Measurements from ENCODE around the gene CDKL2. TPM values are rescaled to one million over a fixed set of nuclear protein-coding genes. Genes with fewer than 3 reads are reported as not detected.

The CDKL2 gene
- total and polyA plus RNA-seq, 9 of the 15 experiments (the other 6 are each of a cell fraction or from before 2014, with no cell fraction given) = 0.01 to 0.16 TPM; not detected in 7

DNA sequence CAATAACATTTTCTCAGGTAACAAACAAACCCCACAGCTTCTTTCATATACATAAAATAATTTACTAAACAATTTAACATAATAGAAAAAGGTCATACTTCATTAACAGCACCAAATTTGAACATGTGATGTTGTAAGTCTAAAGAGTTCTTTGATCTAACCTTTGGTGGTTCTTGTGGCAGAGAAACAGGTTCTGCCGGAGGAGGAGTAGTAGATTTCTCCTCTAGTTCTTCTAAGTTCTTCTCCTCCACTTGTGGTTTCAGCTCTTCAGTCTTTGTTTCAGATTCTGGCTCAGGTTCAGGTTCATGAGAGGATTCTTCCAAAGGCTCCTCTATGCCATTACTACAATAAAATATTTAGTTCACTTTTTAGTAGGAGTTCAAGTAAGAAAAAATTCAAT lies 24.6 kb upstream of the CDKL2 start:
- peaks cover 47% of the 10 kb centered on the region for H3K79me2 ChIP-seq (ENCODE audit: control insufficient read depth, insufficient read depth, low read length)
- 100% methylated on average over 1 of the region's 1 CpG for WGBS (ENCODE audit: insufficient coverage, low coverage, missing lambda C conversion rate)
- in situ Hi-C loops (cut with MboI) = no loop called here
- peaks cover 5% of the 10 kb centered on the region; the same call in 1 of the 2 replicates for H4K20me1 ChIP-seq (replicated peaks; ENCODE audit: control insufficient read depth, insufficient read depth, low read length)
- H3K9me3 ChIP-seq (replicated peaks; ENCODE audit: control insufficient read depth, insufficient read depth, low read depth, low read length) = no peaks in the 10 kb centered on the region
- no peak overlapping the region for H3K4me2 ChIP-seq (ENCODE audit: insufficient read depth, low read length)
- no peaks in the 10 kb centered on the region for H3K9me1 ChIP-seq (ENCODE audit: control insufficient read depth, insufficient read depth, low read length)
- no peak overlapping the region for H3K9ac ChIP-seq (ENCODE audit: insufficient read depth in 1 of 2, low read depth in 2 of 2, low read length in 2 of 2)
- no TSS peak for BruUV-seq (replicated peaks)
- no peaks in the 10 kb centered on the region for H3K4me1 ChIP-seq (replicated peaks in 1 of 2; ENCODE audit: control insufficient read depth in 2 of 2, insufficient read depth in 2 of 2, low read length in 2 of 2)
- H3K27me3 ChIP-seq (ENCODE audit: control insufficient read depth in 2 of 2, insufficient read depth in 2 of 2, low read length in 2 of 2) = no peaks in the 10 kb centered on the region
- ATAC-seq = no peak
- CTCF ChIA-PET (ENCODE audit: low intra/inter-chr PET ratio) = no interaction called here
- H3K36me3 ChIP-seq (ENCODE audit: control insufficient read depth, insufficient read depth, low read length) = peaks cover 93% of the 10 kb centered on the region
- POLR2A ChIA-PET = interaction anchor here (0.6 to 1.4 kb wide), 3 partner anchors 11 to 69 kb away, joined by 3 to 6 read pairs (median 6); partner anchors contain the start of gene USO1
- no peak overlapping the region for H3K27ac ChIP-seq (ENCODE audit: extremely low read depth, low read depth, low read length)
- intact Hi-C loops (cut with micrococcal nuclease) = loop anchor here (1.0 kb wide), 1 partner anchor 193 kb away; no protein-coding TSS in a partner anchor
- H3K4me3 ChIP-seq = no peak overlapping the region
- no peak for DNase-seq (ENCODE audit: extremely low read depth in 1 of 4, low spot score in 3 of 4)
- FAIRE-seq = no peak
- no peak overlapping the region for H2AFZ ChIP-seq (ENCODE audit: low read depth, low read length)
- TF ChIP-seq SMARCB1 (IDR thresholded peaks at IDR 0.05; ENCODE audit: insufficient read length, low read depth) (no peak), TSC22D4 (tag; IDR thresholded peaks at IDR 0.05) (no peak), ZNF57 (CRISPR knock-in tag; IDR thresholded peaks at IDR 0.05) (no peak), ZEB2 (IDR thresholded peaks at IDR 0.05) (no peak), ZBTB11 (CRISPR knock-in tag; IDR thresholded peaks at IDR 0.05) (no peak), SRSF3 (IDR thresholded peaks at IDR 0.05; ENCODE audit: insufficient read depth, low read length) (no peak), JUN (IDR thresholded peaks at IDR 0.05; ENCODE audit: borderline replicate concordance, low read depth, low read length) (no peak), JUN (CRISPR knock-in tag; IDR thresholded peaks at IDR 0.05; ENCODE audit: borderline replicate concordance) (no peak), BCLAF1 (IDR thresholded peaks at IDR 0.05; ENCODE audit: borderline replicate concordance in 1 of 2, control insufficient read depth in 1 of 2, low read depth in 2 of 2, low read length in 1 of 2) (no peak), ZNF263 (CRISPR knock-in tag; IDR thresholded peaks at IDR 0.05; ENCODE audit: borderline replicate concordance) (no peak)
- TF ChIP-seq, protein P1, sequence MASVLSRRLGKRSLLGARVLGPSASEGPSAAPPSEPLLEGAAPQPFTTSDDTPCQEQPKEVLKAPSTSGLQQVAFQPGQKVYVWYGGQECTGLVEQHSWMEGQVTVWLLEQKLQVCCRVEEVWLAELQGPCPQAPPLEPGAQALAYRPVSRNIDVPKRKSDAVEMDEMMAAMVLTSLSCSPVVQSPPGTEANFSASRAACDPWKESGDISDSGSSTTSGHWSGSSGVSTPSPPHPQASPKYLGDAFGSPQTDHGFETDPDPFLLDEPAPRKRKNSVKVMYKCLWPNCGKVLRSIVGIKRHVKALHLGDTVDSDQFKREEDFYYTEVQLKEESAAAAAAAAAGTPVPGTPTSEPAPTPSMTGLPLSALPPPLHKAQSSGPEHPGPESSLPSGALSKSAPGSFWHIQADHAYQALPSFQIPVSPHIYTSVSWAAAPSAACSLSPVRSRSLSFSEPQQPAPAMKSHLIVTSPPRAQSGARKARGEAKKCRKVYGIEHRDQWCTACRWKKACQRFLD (CRISPR knock-in tag; IDR thresholded peaks at IDR 0.05) = no peak

All from K562 (cell line).